Measurements from ENCODE around the gene MTA3.
"Not testable (repeated sequence)": the region's sequence is repeated elsewhere in the genome, so short reads cannot be mapped to it uniquely, and the experiment has no call there.

The MTA3 gene

GRCh38 chr2:42584628-42585027 is 16.2 kb downstream of the MTA3 start:
- DNase-seq (ENCODE audit: low read depth, low spot score); H3K4me1 ChIP-seq (ENCODE audit: control insufficient read depth, insufficient read depth, low read length); H3K9me3 ChIP-seq (ENCODE audit: control insufficient read depth, insufficient read depth, low read length); H3K27me3 ChIP-seq (ENCODE audit: control insufficient read depth, insufficient read depth, low read length); H3K4me3 ChIP-seq (ENCODE audit: low read length); H3K27ac ChIP-seq (ENCODE audit: low read length): not testable (repeated sequence)
- WGBS (ENCODE audit: insufficient coverage, insufficient read length): no CpG with 5 or more reads among the region's 3 CpGs
- peaks cover 14% of the 10 kb centered on the region; the same call in 1 of the 2 replicates for H3K36me3 ChIP-seq (ENCODE audit: control insufficient read depth, insufficient read depth, low read length)

GRCh38 chr2:42585779-42586178 is 17.3 kb downstream of the MTA3 start:
- Histone ChIP-seq H3K4me3 (ENCODE audit: low read length) (no peak overlapping the region), H3K9me3 (ENCODE audit: control insufficient read depth, insufficient read depth, low read length) (no peaks in the 10 kb centered on the region), H3K27ac (ENCODE audit: low read length) (no peak overlapping the region), H3K4me1 (ENCODE audit: control insufficient read depth, insufficient read depth, low read length) (peaks cover 1% of the 10 kb centered on the region), H3K36me3 (ENCODE audit: control insufficient read depth, insufficient read depth, low read length) (peaks cover 5% of the 10 kb centered on the region; the same call in 1 of the 2 replicates), H3K27me3 (ENCODE audit: control insufficient read depth, insufficient read depth, low read length) (no peaks in the 10 kb centered on the region)
- WGBS (ENCODE audit: insufficient coverage, insufficient read length): no CpG with 5 or more reads among the region's 4 CpGs
- DNase-seq (ENCODE audit: low read depth, low spot score): no peak

DNA sequence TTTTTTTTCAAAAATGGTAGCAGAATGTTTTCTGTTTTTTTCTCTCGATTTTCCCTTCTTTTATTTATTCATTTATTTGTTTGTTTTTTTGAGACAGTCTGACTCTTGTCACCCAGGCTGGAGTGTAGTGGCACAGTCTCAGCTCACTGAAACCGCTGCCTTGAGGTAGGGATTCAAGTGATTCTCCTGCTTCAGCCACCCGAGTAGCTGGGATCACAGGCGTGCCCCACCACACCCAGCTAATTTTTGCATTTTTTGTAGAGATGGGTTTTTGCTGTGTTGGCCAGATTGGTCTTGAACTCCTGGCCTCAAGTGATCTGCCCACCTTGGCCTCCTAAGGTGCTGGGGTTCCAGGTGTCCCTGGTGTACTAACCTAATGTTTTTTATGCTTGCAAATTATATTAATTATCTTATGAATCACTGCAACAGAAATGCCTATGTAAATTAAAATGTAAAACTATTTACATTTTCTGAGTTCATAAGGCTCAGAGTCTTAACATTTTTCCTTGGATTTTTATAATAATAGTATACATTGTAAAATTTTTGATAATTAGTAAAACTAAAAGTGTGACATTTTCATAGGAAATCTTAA is 19.2 kb downstream of the MTA3 start:
- Histone ChIP-seq H3K9me3 (ENCODE audit: control insufficient read depth, insufficient read depth, low read length) (no peaks in the 10 kb centered on the region), H3K4me3 (ENCODE audit: low read length) (no peak overlapping the region), H3K36me3 (ENCODE audit: control insufficient read depth, insufficient read depth, low read length) (peaks cover 2% of the 10 kb centered on the region; the same call in 1 of the 2 replicates), H3K4me1 (ENCODE audit: control insufficient read depth, insufficient read depth, low read length) (peaks cover 1% of the 10 kb centered on the region), H3K27me3 (ENCODE audit: control insufficient read depth, insufficient read depth, low read length) (no peaks in the 10 kb centered on the region), H3K27ac (ENCODE audit: low read length) (no peak overlapping the region)
- DNase-seq (ENCODE audit: low read depth, low spot score): no peak
- WGBS (ENCODE audit: insufficient coverage, insufficient read length): no CpG with 5 or more reads among the region's 4 CpGs

- DNase-seq (ENCODE audit: low read depth, low spot score): no peak
- H3K4me1 ChIP-seq (ENCODE audit: control insufficient read depth, insufficient read depth, low read length): peaks cover 1% of the 10 kb centered on the region
- peaks cover 2% of the 10 kb centered on the region; the same call in 1 of the 2 replicates for H3K36me3 ChIP-seq (ENCODE audit: control insufficient read depth, insufficient read depth, low read length)
- H3K9me3 ChIP-seq (ENCODE audit: control insufficient read depth, insufficient read depth, low read length): no peaks in the 10 kb centered on the region
- no peak overlapping the region for H3K27ac ChIP-seq (ENCODE audit: low read length)
- no CpG with 5 or more reads among the region's 1 CpG for WGBS (ENCODE audit: insufficient coverage, insufficient read length)
- H3K27me3 ChIP-seq (ENCODE audit: control insufficient read depth, insufficient read depth, low read length): no peaks in the 10 kb centered on the region
- H3K4me3 ChIP-seq (ENCODE audit: low read length): no peak overlapping the region
Observed at GRCh38 chr2:42588121-42588520, 19.7 kb downstream of the MTA3 start.

DNA sequence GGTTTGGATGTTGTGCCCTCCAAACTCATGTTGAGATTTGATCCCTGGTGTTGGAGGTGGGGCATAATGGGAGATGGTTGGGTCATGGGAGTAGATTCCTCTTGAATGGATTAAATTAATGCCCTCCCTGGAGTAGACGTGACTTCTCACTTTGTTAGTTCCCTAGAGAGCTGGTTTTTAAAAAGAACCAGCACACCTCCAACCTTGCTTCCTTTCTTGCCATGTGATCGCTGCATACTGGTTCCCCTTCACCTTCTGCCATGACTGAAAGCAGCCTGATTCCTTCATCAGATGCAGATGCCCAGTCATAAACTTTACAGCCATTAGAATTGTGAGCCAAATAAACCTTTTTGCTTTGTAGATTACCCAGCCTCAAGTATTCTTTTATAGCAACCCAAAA is 21.7 kb downstream of the MTA3 start:
- H3K9me3 ChIP-seq (ENCODE audit: control insufficient read depth, insufficient read depth, low read length): no peaks in the 10 kb centered on the region
- H3K36me3 ChIP-seq (ENCODE audit: control insufficient read depth, insufficient read depth, low read length): peaks cover 2% of the 10 kb centered on the region; the same call in 1 of the 2 replicates
- no CpG with 5 or more reads among the region's 2 CpGs for WGBS (ENCODE audit: insufficient coverage, insufficient read length)
- no peak overlapping the region for H3K27ac ChIP-seq (ENCODE audit: low read length)
- no peak overlapping the region for H3K4me3 ChIP-seq (ENCODE audit: low read length)
- H3K27me3 ChIP-seq (ENCODE audit: control insufficient read depth, insufficient read depth, low read length): no peaks in the 10 kb centered on the region
- peaks cover 1% of the 10 kb centered on the region for H3K4me1 ChIP-seq (ENCODE audit: control insufficient read depth, insufficient read depth, low read length)
- DNase-seq (ENCODE audit: low read depth, low spot score): no peak

GRCh38 chr2:42593282-42593681 is 24.9 kb downstream of the MTA3 start:
- WGBS (ENCODE audit: insufficient coverage, insufficient read length): no CpG with 5 or more reads among the region's 5 CpGs
- Histone ChIP-seq H3K27ac (ENCODE audit: low read length) (no peak overlapping the region), H3K4me1 (ENCODE audit: control insufficient read depth, insufficient read depth, low read length) (peaks cover 1% of the 10 kb centered on the region), H3K27me3 (ENCODE audit: control insufficient read depth, insufficient read depth, low read length) (no peaks in the 10 kb centered on the region), H3K4me3 (ENCODE audit: low read length) (no peak overlapping the region), H3K9me3 (ENCODE audit: control insufficient read depth, insufficient read depth, low read length) (no peaks in the 10 kb centered on the region), H3K36me3 (ENCODE audit: control insufficient read depth, insufficient read depth, low read length) (peaks cover 2% of the 10 kb centered on the region; the same call in 1 of the 2 replicates)
- no peak for DNase-seq (ENCODE audit: low read depth, low spot score)

GRCh38 chr2:42598656-42599055 is 30.2 kb downstream of the MTA3 start:
- no peaks in the 10 kb centered on the region for H3K27me3 ChIP-seq (ENCODE audit: control insufficient read depth, insufficient read depth, low read length)
- WGBS (ENCODE audit: insufficient coverage, insufficient read length): no CpG with 5 or more reads among the region's 2 CpGs
- H3K4me1 ChIP-seq (ENCODE audit: control insufficient read depth, insufficient read depth, low read length): no peaks in the 10 kb centered on the region
- DNase-seq (ENCODE audit: low read depth, low spot score): no peak
- no peak overlapping the region for H3K27ac ChIP-seq (ENCODE audit: low read length)
- no peak overlapping the region for H3K4me3 ChIP-seq (ENCODE audit: low read length)
- H3K36me3 ChIP-seq (ENCODE audit: control insufficient read depth, insufficient read depth, low read length): peaks cover 3% of the 10 kb centered on the region; the same call in 1 of the 2 replicates
- H3K9me3 ChIP-seq (ENCODE audit: control insufficient read depth, insufficient read depth, low read length): no peaks in the 10 kb centered on the region

GRCh38 chr2:42601076-42601475 is 32.6 kb downstream of the MTA3 start:
- Histone ChIP-seq H3K4me3 (ENCODE audit: low read length) (no peak overlapping the region), H3K27me3 (ENCODE audit: control insufficient read depth, insufficient read depth, low read length) (no peaks in the 10 kb centered on the region), H3K27ac (ENCODE audit: low read length) (no peak overlapping the region), H3K36me3 (ENCODE audit: control insufficient read depth, insufficient read depth, low read length) (peaks cover 3% of the 10 kb centered on the region; the same call in 1 of the 2 replicates), H3K4me1 (ENCODE audit: control insufficient read depth, insufficient read depth, low read length) (no peaks in the 10 kb centered on the region), H3K9me3 (ENCODE audit: control insufficient read depth, insufficient read depth, low read length) (no peaks in the 10 kb centered on the region)
- DNase-seq (ENCODE audit: low read depth, low spot score): no peak
- WGBS (ENCODE audit: insufficient coverage, insufficient read length): no CpG with 5 or more reads among the region's 3 CpGs

GRCh38 chr2:42602218-42602875 is 33.9 kb downstream of the MTA3 start:
- no peaks in the 10 kb centered on the region for H3K9me3 ChIP-seq (ENCODE audit: control insufficient read depth, insufficient read depth, low read length)
- no peak overlapping the region for H3K4me3 ChIP-seq (ENCODE audit: low read length)
- peaks cover 3% of the 10 kb centered on the region; the same call in 1 of the 2 replicates for H3K36me3 ChIP-seq (ENCODE audit: control insufficient read depth, insufficient read depth, low read length)
- H3K27me3 ChIP-seq (ENCODE audit: control insufficient read depth, insufficient read depth, low read length): no peaks in the 10 kb centered on the region
- WGBS (ENCODE audit: insufficient coverage, insufficient read length): no CpG with 5 or more reads among the region's 2 CpGs
- DNase-seq (ENCODE audit: low read depth, low spot score): no peak
- no peaks in the 10 kb centered on the region for H3K4me1 ChIP-seq (ENCODE audit: control insufficient read depth, insufficient read depth, low read length)
- no peak overlapping the region for H3K27ac ChIP-seq (ENCODE audit: low read length)

GRCh38 chr2:42602876-42603219 is 34.4 kb downstream of the MTA3 start:
- no peak for DNase-seq (ENCODE audit: low read depth, low spot score)
- H3K4me3 ChIP-seq (ENCODE audit: low read length): no peak overlapping the region
- H3K4me1 ChIP-seq (ENCODE audit: control insufficient read depth, insufficient read depth, low read length): no peaks in the 10 kb centered on the region
- no peak overlapping the region for H3K27ac ChIP-seq (ENCODE audit: low read length)
- H3K9me3 ChIP-seq (ENCODE audit: control insufficient read depth, insufficient read depth, low read length): no peaks in the 10 kb centered on the region
- no CpG with 5 or more reads among the region's 3 CpGs for WGBS (ENCODE audit: insufficient coverage, insufficient read length)
- no peaks in the 10 kb centered on the region for H3K27me3 ChIP-seq (ENCODE audit: control insufficient read depth, insufficient read depth, low read length)
- H3K36me3 ChIP-seq (ENCODE audit: control insufficient read depth, insufficient read depth, low read length): peaks cover 3% of the 10 kb centered on the region; the same call in 1 of the 2 replicates
